Adipose tissue (tissue), 3 donors: ENCODE data around the gene TEX26. TPM values are rescaled to one million over a fixed set of nuclear protein-coding genes. Genes with fewer than 3 reads are reported as not detected.

Source experiments
- polyA plus RNA-seq, 3 donors: library from polyadenylated mRNA; stranded (reverse); fragments of 200-250 nt; gene quantifications; one replicate each; pipeline ENCODE4 v1.2.3, GENCODE V29; 2013
- donor health status: healthy with polysubstance abuse.
- donor health status: Bipolar disorder and iron deficiency.
- donor health status: healthy.

Gene TEX26
- polyA plus RNA-seq, 3 donors = 0.09 TPM; not detected in 2

Other genes starting within 250 kb of the TEX26 start
- 10 to 100 TPM in 2 of 3 donors, 1 to 10 TPM in 1; 8.7 to 72.1 (median 40.2) TPM for gene ALOX5AP, start 197.1 kb upstream of the TEX26 start, polyA plus RNA-seq
- gene MEDAG, start 26.4 kb upstream of the TEX26 start, polyA plus RNA-seq = 100 to 1,000 TPM in 2 of 3 donors, 1 to 10 TPM in 1; 7.4 to 260 (median 152) TPM
- gene HSPH1, start 229.2 kb downstream of the TEX26 start, polyA plus RNA-seq = 10 to 100 TPM in 2 of 3 donors, 1 to 10 TPM in 1; 8.8 to 48.6 (median 32.7) TPM